SU-DHL-6 (cell line): ENCODE results near the gene AKAP8.

Source experiments
- H2AFZ ChIP-seq: fragments of 200-600 bp; sonication (generic); 2 replicates; pipeline ENCODE4 v1.6.1; 2014; ENCODE audit warnings: low read depth, mild to moderate bottlenecking, moderate library complexity, mixed read lengths, antibody characterized with exemption, low read length; ENCODE audit not compliant: severe bottlenecking
- H3F3A ChIP-seq: fragments of 200-600 bp; shearing (Covaris generic); 2 replicates; pipeline ENCODE4 v1.6.0; 2016; ENCODE audit warnings: antibody characterized with exemption, mild to moderate bottlenecking; ENCODE audit not compliant: insufficient read depth
- H3K27ac ChIP-seq: fragments of 200-600 bp; sonication (generic); 2 replicates; pipeline ENCODE4 v1.5.1; 2016; ENCODE audit warnings: low read depth, mild to moderate bottlenecking, low read length, moderate library complexity, mixed read lengths
- H3K27me3 ChIP-seq: fragments of 200-600 bp; sonication (generic), shearing (Covaris generic); 2 replicates; pipeline ENCODE4 v1.6.0; 2014; ENCODE audit warnings: mild to moderate bottlenecking, low read length
- H3K36me3 ChIP-seq: fragments of 200-600 bp; sonication (generic); 2 replicates; pipeline ENCODE4 v1.6.1; 2014; ENCODE audit warnings: mild to moderate bottlenecking, low read length, mixed read lengths
- H3K4me2 ChIP-seq: fragments of 300-600, 200-600 bp; shearing (Covaris generic), sonication (generic); 2 replicates; pipeline ENCODE4 v1.6.0; 2014; ENCODE audit warnings: low read length, low read depth, mild to moderate bottlenecking; ENCODE audit not compliant: poor library complexity, severe bottlenecking
- H3K4me3 ChIP-seq: fragments of 200-600 bp; sonication (generic); 2 replicates; pipeline ENCODE4 v1.5.1; 2014; ENCODE audit warnings: antibody characterized with exemption, low read length, mild to moderate bottlenecking, mixed read lengths; ENCODE audit not compliant: insufficient read depth, poor library complexity, severe bottlenecking
- H3K79me2 ChIP-seq: fragments of 200-600 bp; sonication (generic); 2 replicates; pipeline ENCODE4 v1.6.1; 2014; ENCODE audit warnings: mild to moderate bottlenecking, low read length, moderate library complexity; ENCODE audit not compliant: insufficient read depth
- H3K9ac ChIP-seq: fragments of 200-600 bp; sonication (generic); 2 replicates; pipeline ENCODE4 v1.7.0; 2014; ENCODE audit warnings: mild to moderate bottlenecking, low read length
- H3K9me2 ChIP-seq: fragments of 200-600 bp; sonication (generic); replicated peaks from 2 replicates; pipeline ENCODE4 v1.6.1; 2014; ENCODE audit warnings: low read length; ENCODE audit not compliant: insufficient read depth
- H3K9me3 ChIP-seq: fragments of 200-600 bp; sonication (generic); 2 replicates; pipeline ENCODE4 v1.6.1; 2014; ENCODE audit warnings: low read length, mixed read lengths; ENCODE audit not compliant: insufficient read depth
- H4K20me1 ChIP-seq: fragments of 200-600 bp; sonication (generic); 2 replicates; pipeline ENCODE4 v1.6.1; 2014; ENCODE audit warnings: low read depth, mild to moderate bottlenecking, antibody characterized with exemption, low read length, moderate library complexity, mixed read lengths
- EZH2phosphoT487 ChIP-seq: fragments of 200-600 bp; sonication (generic), shearing (Covaris generic); conservative IDR thresholded peaks from 2 replicates; pipeline ENCODE4 v1.6.1; 2018; ENCODE audit warnings: mild to moderate bottlenecking, antibody characterized with exemption, low read length, moderate library complexity, mixed read lengths
- TF ChIP-seq, protein P1 (sequence below): fragments of 200-600 bp; sonication (generic); IDR thresholded peaks from one replicate; pipeline ENCODE4 v1.5.1; 2017; ENCODE audit warnings: antibody characterized with exemption, mild to moderate bottlenecking, low read length, moderate library complexity; ENCODE audit not compliant: insufficient read depth, poor library complexity, severe bottlenecking

AKAP8 gene

DNA sequence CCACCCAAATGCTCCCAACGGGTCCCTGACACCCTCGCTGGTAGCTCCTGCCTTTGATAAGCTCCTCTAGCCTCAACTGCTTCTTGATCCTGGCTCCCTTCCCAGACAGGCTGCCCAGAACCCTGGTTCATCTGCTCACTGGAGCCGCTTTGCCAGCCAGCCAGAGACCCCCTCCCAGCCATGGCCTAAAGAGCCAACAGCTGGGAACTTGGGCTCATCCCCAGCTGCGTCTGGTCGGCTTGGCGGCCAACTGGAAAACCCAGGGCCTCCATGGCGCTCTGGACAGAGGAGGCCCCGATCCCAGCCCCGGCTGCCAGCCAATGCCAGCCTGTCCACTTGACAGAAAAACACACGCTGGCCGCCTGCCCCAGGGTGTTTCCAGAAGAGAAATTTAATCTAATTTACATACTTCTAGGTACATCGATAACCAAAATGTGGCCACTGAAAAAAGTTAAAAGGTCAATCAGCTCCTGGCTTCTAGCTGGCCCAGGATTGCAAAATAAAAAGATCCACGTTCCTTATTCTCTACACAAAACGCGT lies 42.2 kb upstream of the AKAP8 start:
- no peak overlapping the region for H2AFZ ChIP-seq
- peaks cover 20% of the 10 kb centered on the region for H3K79me2 ChIP-seq
- TF ChIP-seq, protein P1, sequence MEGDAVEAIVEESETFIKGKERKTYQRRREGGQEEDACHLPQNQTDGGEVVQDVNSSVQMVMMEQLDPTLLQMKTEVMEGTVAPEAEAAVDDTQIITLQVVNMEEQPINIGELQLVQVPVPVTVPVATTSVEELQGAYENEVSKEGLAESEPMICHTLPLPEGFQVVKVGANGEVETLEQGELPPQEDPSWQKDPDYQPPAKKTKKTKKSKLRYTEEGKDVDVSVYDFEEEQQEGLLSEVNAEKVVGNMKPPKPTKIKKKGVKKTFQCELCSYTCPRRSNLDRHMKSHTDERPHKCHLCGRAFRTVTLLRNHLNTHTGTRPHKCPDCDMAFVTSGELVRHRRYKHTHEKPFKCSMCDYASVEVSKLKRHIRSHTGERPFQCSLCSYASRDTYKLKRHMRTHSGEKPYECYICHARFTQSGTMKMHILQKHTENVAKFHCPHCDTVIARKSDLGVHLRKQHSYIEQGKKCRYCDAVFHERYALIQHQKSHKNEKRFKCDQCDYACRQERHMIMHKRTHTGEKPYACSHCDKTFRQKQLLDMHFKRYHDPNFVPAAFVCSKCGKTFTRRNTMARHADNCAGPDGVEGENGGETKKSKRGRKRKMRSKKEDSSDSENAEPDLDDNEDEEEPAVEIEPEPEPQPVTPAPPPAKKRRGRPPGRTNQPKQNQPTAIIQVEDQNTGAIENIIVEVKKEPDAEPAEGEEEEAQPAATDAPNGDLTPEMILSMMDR, result no peak
- TF ChIP-seq EZH2phosphoT487, result no peak
- no peaks in the 10 kb centered on the region for H4K20me1 ChIP-seq
- no peaks in the 10 kb centered on the region for H3K9me3 ChIP-seq
- H3K9ac ChIP-seq, result no peak overlapping the region
- no peak overlapping the region for H3K4me2 ChIP-seq
- H3K27me3 ChIP-seq, result no peaks in the 10 kb centered on the region
- no peak overlapping the region for H3K4me3 ChIP-seq
- peaks cover 7% of the 10 kb centered on the region; the same call in 1 of the 2 replicates for H3K36me3 ChIP-seq
- H3F3A ChIP-seq, result 0 out of 2 replicates have a peak, but pooled peaks cover 8% of the 10 kb centered on the region
- no peaks in the 10 kb centered on the region for H3K9me2 ChIP-seq
- H3K27ac ChIP-seq, result no peak overlapping the region

DNA sequence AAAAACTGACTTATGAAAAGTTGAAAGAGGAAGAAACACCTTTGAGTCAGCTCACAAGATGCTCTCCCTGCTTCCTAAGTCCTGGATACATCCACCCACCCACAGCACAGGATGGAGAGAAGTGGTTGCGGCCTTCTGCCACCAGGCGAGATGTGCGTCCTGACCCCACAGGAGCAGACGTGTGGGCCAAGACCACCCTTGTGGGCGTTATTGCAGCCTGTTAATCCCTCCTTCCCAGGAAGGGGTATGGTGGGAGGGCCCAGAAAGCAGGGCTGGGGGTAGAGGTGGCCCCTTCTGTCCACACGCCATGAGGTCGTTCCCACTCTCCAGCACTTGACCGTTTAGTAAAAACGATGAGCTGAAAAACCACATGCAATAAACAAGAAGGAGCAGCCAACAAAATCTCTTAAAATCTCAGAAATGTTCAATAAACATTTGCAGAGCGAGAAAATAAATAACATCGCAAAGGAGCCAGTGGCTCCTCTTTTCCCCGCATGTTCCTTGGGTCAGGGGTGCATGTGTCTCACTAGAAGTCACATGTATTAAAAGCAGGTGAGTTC lies 41.6 kb upstream of the AKAP8 start:
- Histone ChIP-seq H3K9ac (no peak overlapping the region), H3K9me2 (no peaks in the 10 kb centered on the region), H3K4me3 (no peak overlapping the region), H3K27me3 (no peaks in the 10 kb centered on the region), H4K20me1 (peaks cover 1% of the 10 kb centered on the region; the same call in 1 of the 2 replicates), H3K36me3 (peaks cover 7% of the 10 kb centered on the region; the same call in 1 of the 2 replicates), H3K4me2 (no peak overlapping the region), H3K79me2 (peaks cover 25% of the 10 kb centered on the region), H3K27ac (no peak overlapping the region), H2AFZ (no peak overlapping the region), H3K9me3 (no peaks in the 10 kb centered on the region), H3F3A (0 out of 2 replicates have a peak, but pooled peaks cover 8% of the 10 kb centered on the region)
- TF ChIP-seq, protein P1, result no peak
- TF ChIP-seq EZH2phosphoT487, result no peak

DNA sequence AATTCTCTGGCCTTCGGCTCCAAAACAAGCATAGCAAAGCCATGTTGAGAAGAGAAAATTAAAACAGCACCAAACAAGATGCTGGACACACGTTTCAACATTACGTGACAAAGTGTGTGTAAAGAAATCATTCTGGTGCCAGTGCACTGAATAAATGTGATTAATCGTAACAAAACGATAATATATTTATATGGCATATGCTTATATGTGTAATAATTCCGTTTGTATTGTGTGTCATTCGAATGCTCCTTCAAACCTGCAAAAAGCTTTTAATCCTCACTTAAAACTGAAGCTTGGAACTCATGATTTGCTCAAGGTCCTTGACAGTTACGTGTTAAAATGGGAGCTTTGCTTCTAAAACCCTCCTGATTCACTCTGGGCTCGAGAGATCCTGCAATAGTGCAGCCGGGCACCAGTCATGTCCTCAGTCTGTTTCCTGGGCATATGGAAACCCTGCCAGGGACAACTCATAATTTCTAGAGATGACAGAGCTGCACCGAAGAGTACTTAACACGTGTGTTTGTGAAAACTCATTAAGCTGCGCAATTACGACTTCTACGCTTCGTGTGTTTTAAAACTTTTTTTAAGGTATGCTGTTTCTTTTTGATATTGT lies 39.9 kb upstream of the AKAP8 start:
- no peak overlapping the region for H3K4me3 ChIP-seq
- TF ChIP-seq, protein P1, result no peak
- TF ChIP-seq EZH2phosphoT487, result no peak
- H3K9me3 ChIP-seq, result no peaks in the 10 kb centered on the region
- no peaks in the 10 kb centered on the region for H3K9me2 ChIP-seq
- H3K79me2 ChIP-seq, result peaks cover 42% of the 10 kb centered on the region
- H2AFZ ChIP-seq, result no peak overlapping the region
- H4K20me1 ChIP-seq, result peaks cover 4% of the 10 kb centered on the region; the same call in 1 of the 2 replicates
- 0 out of 2 replicates have a peak, but pooled peaks cover 8% of the 10 kb centered on the region for H3F3A ChIP-seq
- H3K27me3 ChIP-seq, result no peaks in the 10 kb centered on the region
- H3K4me2 ChIP-seq, result peak overlapping the region; percentile 58
- 0 out of 2 replicates have a peak overlapping the region, but pooled peaks have one; percentile 15 for H3K27ac ChIP-seq
- peak overlapping the region; percentile 35 for H3K9ac ChIP-seq
- peaks cover 7% of the 10 kb centered on the region; the same call in 1 of the 2 replicates for H3K36me3 ChIP-seq
